NCI-H2171 (cell line): ENCODE results near the gene AHCTF1.

ENCODE experiments used
- DNase-seq: peaks from one replicate; lab custom pipeline; 2025; lab: John Stamatoyannopoulos, UW

The AHCTF1 gene

GRCh38 chr1:246931549-246932365 lies at the start of gene AHCTF1:
AHCTF1 (minus strand) TSS chr1:246931948; CDS start chr1:246918370, 13,578 bp downstream.
- DNase-seq: peak; percentile 98

GRCh38 chr1:246978785-246979184 lies 47.0 kb upstream of the AHCTF1 start:
- no peak for DNase-seq

GRCh38 chr1:246978281-246978680 lies 46.5 kb upstream of the AHCTF1 start:
- DNase-seq: no peak

GRCh38 chr1:246971969-246972368 lies 40.2 kb upstream of the AHCTF1 start:
- DNase-seq: no peak

DNA sequence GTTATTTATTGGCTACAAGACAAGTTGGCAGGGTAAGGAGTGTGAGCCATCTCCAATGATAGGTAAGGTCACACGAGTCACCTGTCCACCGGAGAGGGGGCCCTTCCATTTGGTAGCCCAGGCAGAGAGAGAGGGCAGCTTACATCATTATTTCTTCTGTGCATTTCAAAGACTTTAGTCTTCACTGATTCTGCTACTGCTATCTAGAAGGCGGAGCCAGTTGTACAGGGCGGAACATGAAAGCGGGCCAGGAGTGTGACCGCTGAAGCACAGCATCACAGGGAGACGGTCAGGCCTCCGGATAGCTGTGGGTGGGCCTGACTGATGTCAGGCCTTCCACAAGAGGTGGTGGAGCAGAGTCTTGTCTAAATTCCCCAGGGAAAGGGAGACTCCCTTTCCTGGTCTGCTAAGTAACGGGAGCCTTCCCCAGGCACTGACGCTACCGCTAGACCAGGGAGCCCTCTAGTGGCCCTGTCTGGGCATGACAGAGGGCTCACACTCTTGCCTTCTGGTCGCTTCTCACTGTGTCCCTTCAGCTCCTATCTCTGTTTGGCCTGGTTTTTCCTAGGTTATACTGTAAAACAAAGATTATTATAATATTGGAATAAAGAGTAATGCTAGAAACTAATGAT lies 39.5 kb upstream of the AHCTF1 start:
- peak; percentile 18 for DNase-seq

DNA sequence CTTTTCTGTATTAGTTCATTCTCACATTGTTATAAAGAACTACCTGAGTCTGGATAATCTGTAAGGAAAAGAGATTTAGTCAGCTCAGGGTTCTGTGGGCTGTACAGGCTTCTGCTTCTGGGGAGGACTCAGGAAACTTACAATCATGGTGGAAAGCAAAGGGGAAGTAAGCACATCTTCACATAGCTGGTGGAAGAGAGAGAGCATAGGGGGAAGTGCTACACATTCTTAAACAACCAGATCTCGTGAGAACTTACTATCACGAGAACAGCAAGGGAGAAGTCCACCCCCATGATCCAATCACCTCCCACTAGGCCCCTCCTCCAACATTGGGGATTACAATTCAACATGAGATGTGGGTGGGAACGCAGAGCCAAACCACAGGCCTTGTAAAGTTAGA lies 37.9 kb upstream of the AHCTF1 start:
- DNase-seq: no peak

DNA sequence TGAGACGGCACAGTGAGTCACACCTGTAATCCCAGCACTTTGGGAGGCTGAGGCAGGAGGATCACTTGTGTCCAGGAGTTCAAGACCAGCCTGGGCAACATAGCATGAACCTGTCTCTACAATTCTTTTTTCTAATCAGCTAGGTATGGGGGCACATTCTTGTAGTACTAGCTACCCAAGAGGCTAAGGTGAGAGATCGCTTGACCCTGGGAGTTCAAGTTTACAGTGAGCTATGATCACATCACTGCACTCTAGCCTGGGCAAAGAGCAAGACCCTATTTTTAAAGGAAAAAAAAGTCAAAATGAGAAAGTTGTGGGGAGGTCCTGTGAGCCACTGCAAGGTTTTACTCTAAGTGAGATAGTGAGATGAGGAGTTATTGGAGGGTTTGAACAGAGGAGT lies 34.8 kb upstream of the AHCTF1 start:
- DNase-seq: no peak

GRCh38 chr1:246959944-246960693 lies 28.4 kb upstream of the AHCTF1 start:
- no peak for DNase-seq

DNA sequence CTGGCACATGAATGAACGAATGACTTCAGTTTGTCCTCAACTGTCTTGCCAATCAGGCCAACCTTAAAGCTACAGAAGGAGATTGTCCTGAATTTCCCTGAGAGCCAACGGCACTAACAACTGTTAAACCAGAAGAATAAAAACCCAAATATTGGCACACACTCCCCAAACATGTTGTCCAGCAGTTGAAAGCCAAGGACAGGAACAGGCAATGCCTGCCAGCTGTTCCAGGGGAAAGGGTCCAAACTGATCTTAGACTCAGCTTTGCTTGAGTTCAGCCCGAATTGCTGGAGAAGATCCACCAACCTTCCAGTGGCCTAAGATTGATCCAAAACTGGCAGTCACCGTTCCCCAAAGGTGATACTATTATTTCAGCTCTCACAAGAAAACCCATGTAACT lies 22.4 kb upstream of the AHCTF1 start:
- no peak for DNase-seq

DNA sequence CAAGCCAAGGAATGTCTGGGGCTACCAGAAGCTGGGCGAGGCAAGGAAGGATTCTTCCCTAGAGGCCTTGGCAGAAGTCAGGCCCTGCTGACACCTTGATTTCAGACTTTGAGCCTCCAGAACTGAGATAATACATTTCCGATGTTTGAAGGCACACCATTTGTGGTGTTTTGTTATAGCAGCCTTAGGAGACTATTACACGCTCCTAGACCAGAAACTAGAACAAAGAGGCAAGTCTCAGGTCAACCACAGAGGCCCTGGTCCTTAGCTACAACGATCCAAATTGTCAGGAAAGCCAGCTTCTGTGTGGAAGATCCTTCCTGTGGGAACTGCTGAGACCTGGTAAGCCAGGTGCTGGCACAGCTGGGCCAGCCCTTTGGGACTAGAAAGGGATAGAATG lies 19.7 kb upstream of the AHCTF1 start:
- no peak for DNase-seq

GRCh38 chr1:246949956-246950355 lies 18.2 kb upstream of the AHCTF1 start:
- DNase-seq: no peak

- no peak for DNase-seq
Measured at GRCh38 chr1:246947255-246947654, 15.5 kb upstream of the AHCTF1 start.

DNA sequence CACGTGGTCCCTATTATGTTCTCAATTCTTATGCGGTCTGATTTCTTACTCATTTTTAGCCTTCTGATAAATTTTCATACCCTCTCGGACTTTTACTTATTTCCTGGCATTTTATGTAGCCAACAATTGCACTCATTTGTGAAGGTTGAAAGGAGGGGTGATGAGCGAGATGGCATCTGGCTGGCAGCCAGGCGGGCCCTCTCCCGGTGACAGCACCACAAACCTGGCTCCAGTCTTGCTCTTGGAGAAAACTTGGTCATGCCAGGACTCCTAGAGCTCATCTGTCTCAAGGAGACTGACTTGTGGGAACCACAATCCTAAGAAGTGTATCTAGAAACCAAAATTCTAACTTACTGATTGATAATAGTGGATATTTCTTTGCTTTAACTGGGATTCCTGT lies 14.6 kb upstream of the AHCTF1 start:
- no peak for DNase-seq

- no peak for DNase-seq
Measured at GRCh38 chr1:246934765-246935164, 3.0 kb upstream of the AHCTF1 start.

DNA sequence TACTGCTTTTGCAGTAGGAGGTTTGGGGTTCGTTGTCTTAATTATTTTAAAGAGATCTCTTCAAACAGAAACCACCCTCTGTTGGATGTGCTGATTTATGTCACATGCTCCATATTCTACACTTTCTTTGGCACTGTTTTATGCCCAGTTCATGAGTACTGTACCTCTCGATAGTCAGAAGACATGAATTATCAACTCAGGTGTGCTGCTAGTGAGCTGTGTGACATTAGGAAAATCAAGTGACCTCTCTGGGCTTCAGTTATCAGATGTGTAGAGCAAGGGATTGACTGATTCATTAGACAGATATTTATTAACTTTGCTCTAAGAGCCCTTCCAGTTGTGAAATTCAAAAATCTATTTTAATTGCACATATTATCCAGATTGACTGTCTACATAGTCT lies 2.1 kb upstream of the AHCTF1 start:
- no peak for DNase-seq

- DNase-seq: no peak
Measured at GRCh38 chr1:246932366-246932700, 585 bp upstream of the AHCTF1 start.

GRCh38 chr1:246930830-246931548 lies 759 bp downstream of the AHCTF1 start:
- peak; percentile 49 for DNase-seq

DNA sequence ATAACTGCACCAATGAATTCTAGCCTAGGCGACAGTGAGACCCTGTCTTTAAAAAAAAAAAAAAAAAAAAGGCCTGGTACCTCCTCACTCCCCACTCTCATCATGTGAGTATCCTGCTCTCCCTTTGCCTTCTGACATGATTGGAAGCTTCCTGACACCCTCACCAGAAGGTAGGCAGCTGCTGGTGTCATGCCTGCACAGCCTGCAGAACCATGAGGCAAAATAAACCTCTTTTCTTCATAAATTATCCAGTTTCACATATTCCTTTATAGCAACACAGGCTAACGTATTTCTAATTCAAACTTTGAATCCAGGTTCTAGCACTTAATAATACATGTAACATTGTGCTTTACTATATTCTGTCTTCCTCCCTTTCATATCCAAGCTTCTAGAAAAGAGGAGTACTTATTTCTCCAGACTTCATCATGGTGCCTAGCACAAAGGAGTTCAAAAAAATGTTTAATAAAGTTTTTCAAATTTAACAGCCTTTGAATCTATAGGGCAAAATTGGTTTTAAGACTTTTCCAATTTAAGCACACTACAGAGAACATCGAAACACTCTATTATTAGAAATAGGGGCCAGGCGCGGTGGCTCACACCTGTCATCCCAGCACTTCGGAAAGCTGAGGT lies 5.6 kb downstream of the AHCTF1 start:
- DNase-seq: no peak

GRCh38 chr1:246923900-246924299 lies 7.8 kb downstream of the AHCTF1 start:
- DNase-seq: no peak

- no peak for DNase-seq
Measured at GRCh38 chr1:246923482-246923881, 8.3 kb downstream of the AHCTF1 start.

DNA sequence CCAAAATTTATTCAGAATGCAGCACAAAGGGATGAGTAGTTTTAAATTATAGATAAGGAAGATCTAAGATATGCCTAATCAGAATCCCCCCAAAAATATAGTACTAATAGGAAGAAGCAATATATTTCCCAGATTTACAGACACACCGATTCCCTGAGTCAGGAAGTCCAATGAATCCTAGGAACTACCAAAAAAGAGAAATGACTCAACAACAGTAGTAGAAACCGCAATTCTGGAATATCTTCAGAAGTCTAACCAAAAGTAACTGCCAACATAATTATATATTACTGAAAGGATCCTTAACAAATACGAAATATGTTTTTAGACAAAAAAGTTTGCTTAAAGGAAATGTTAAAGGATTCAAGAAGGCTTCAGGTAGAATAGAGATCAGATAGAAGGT lies 10.3 kb downstream of the AHCTF1 start:
- DNase-seq: no peak

DNA sequence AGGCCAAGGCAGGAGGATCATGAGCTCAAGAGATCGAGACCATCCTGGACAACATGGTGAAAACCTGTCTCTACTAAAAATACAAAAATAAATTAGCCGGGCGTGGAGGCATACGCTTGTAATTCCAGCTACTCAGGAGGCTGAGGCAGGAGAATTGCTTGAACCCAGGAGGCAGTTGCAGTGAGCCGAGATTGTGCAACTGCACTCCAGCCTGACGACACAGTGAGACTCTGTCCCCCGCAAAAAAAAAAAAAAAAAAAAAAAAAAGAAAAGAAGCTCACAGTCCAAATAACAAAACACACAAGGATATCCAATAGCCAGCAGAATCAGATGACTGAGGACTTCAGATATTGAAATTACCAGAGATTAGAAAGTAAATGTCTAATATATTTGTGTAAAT lies 11.8 kb downstream of the AHCTF1 start:
- no peak for DNase-seq
